A673 (cell line): ENCODE results near the gene SEMA4A.

Experiments
- CTCF ChIP-seq: fragments of 300-800, 200-600 bp; sonication (generic); conservative IDR thresholded peaks from 2 replicates; pipeline ENCODE4 v1.5.1; 2017; ENCODE audit warnings: low read depth, mild to moderate bottlenecking, antibody characterized with exemption, low read length, moderate library complexity, mixed read lengths
- EZH2 ChIP-seq: fragments of 200-600 bp; sonication (generic); IDR thresholded peaks from 2 replicates; pipeline ENCODE4 v1.6.1; 2017; ENCODE audit warnings: borderline replicate concordance, low read depth, mild to moderate bottlenecking, mixed read lengths, antibody characterized with exemption, low read length; ENCODE audit not compliant: poor library complexity, severe bottlenecking

GRCh38 chr1:156212130-156212529 lies 58.7 kb downstream of the SEMA4A start:
- no peak for TF ChIP-seq CTCF
- no peak for TF ChIP-seq EZH2
